GM18519 (cell line): ENCODE data around the gene PTPN13.

ENCODE experiments used
- ATAC-seq: cut with Tn5 transposase; IDR thresholded peaks from one replicate; pipeline ENCODE4 v1.9.1; 2021; ENCODE audit warnings: mild to moderate bottlenecking, moderate library complexity; ENCODE audit not compliant: unreplicated experiment, low FRiP score

Gene PTPN13

GRCh38 chr4:86788826-86789225 lies 194.7 kb downstream of the PTPN13 start:
- no peak for ATAC-seq

GRCh38 chr4:86791126-86791525 lies 197.0 kb downstream of the PTPN13 start:
- no peak for ATAC-seq

- ATAC-seq, result no peak
These were observed 215.7 kb downstream of the PTPN13 start for GRCh38 chr4:86809809-86810208.

- no peak for ATAC-seq
These were observed 216.7 kb downstream of the PTPN13 start for GRCh38 chr4:86810847-86811246.

DNA sequence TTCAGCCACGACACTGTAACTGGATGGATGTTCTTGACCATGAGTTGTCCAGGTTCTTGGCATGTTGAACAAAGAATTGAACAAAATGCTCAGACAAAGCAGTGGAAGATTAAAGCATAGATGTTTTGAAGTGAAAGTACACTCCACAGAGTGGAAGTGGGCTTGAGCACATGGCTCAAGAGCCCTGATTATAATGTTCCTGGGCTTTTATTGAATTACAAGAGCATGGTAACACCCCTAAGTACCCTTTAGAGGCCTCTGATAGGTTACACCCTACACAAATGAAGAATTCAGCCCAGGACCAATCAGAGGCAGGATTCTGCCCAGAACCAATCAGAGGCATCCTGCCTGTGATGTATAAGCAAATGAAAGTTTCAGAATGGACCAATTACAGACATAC lies 221.5 kb downstream of the PTPN13 start:
- ATAC-seq, result no peak

GRCh38 chr4:86816501-86817273 lies 222.6 kb downstream of the PTPN13 start:
- ATAC-seq, result no peak

DNA sequence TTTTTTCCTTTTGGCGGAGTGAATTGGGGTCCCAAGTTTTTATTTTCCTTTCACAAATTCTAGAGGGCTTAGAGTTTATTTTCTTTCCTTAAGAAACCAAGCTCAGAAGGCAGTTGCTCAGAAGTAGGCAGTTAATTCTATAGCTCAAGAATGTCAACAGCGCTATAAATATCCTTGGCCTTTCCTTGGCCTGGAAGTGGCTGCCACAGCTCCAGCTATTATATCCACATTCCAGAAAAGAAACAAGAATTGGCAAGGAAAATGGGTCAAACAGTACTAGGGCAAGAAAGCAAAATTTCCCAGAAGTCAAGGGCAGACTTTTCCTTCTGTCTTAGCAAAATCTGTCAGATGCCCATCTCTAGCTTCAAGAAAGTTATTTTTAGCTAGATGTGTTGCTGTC lies 224.1 kb downstream of the PTPN13 start:
- ATAC-seq, result no peak

DNA sequence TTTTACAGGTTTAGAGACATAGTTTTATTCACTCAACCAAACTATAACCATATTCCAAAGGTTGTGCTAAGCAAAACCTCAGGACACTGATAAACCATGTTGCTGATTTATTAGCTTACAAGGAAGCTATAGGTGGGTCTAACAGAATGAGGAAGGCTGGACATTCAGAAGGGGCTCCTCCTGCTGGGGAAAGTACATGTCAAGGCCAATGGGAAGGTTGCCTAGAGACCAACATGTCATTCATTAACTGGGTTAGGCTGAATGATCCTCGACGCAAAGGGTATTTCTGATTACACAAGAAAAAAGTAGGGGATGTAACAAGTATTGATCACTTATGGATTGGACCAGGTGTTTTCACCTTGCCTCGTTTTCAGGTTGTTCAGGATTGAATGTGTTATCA lies 224.7 kb downstream of the PTPN13 start:
- no peak for ATAC-seq

GRCh38 chr4:86819561-86819960 lies 225.4 kb downstream of the PTPN13 start:
- ATAC-seq, result no peak

DNA sequence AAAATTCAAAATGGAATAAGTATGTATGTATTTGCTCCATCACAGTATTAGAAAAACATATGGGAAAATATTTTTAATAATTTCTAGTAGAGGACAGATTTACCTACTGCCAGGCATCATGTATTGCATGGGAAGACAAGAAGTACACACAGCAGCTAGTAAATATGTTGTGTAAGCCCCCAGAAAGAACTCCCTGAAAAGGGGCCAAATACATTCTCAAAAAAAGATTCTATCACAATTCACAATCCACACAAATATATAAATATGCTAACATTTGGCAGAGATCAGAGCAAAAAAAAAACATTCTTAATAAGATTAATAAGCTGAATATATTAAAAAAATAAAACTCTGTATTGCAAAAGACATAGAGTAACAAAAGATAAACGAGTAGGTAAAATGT lies 227.0 kb downstream of the PTPN13 start:
- no peak for ATAC-seq

DNA sequence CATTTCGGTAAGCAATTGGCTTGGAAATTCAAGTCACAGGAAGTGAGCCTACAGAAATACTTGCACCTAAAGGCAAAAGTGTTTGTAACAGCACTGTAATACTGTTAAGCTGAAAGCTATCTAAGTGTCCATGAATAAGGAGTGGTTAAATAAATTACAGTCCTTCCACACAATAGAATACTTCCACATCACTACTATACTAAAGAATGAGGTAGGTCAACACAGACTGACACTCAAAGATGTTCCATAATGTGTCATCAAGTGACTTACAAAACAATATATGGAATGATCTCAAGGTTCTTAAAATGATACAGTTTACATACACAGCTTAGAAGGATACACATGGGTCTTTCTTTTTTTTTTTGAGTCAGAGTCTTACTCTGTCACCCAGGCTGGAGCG lies 228.0 kb downstream of the PTPN13 start:
- no peak for ATAC-seq

- no peak for ATAC-seq
These were observed 231.4 kb downstream of the PTPN13 start for GRCh38 chr4:86825511-86825910.

DNA sequence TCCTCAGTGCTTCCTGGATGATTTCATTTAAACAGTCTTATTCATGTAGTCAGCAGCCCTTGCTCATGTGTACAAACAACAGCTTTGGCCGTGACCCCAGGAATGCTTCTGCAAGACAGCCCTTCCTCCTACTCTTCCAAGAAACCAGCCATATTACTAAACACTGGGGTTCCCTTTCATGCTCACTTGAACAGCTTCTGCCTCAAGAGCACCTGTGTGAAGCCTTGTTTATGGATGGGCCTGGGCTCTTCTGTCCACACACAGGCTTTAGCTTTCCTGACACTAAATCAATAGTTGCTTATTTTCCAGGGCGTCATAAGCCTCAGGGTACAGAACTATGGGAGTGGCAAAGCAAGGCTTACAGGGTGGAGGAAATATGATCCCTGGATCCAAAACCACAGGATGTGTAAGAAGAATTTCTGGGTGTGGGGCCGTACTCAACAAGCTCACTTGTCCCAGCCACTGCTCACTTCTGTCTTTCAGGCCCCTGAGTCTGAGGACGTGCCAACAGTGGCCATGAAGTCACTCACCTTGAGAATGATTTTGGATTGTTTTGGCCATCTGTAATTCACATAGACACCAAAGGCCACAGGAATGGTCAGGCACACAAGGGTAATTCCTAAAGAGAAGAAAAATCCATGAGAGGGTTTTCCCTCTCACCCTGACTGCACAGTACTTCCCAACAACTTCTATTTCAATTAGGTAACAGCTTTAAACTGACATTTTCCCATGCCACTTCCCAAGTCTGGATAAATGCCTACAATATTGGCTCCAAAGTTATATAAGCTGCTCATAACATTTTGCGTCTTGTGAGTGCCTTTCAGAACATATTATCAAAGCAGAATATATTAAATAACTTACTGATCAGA lies 237.4 kb downstream of the PTPN13 start:
- ATAC-seq, result no peak

GRCh38 chr4:86833615-86834014 lies 239.5 kb downstream of the PTPN13 start:
- ATAC-seq, result no peak

DNA sequence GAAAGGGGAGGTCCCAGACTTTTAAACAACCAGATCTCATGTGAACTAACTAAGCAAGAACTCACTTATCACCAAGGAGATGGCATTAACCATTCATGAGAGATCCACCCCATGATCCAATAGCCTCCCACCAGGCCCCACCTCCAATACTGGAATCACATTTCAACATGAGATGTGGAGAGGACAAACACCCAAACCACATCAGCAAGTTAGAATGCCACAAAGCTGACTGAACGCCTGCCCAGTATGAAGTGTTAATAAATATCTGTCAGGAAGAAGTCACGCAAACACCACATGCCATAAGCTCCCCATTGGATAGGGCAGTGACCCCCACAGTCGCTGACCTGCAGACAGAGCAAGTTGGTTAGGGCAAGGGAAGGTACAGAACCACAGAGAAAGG lies 240.8 kb downstream of the PTPN13 start:
- no peak for ATAC-seq

- ATAC-seq, result no peak
These were observed 241.6 kb downstream of the PTPN13 start for GRCh38 chr4:86835677-86836076.

- ATAC-seq, result no peak
These were observed 243.8 kb downstream of the PTPN13 start for GRCh38 chr4:86837691-86838503.

GRCh38 chr4:86840858-86841257 lies 246.7 kb downstream of the PTPN13 start:
- ATAC-seq, result no peak

- no peak for ATAC-seq
These were observed 247.2 kb downstream of the PTPN13 start for GRCh38 chr4:86841309-86841708.

GRCh38 chr4:86845593-86845992 lies 251.5 kb downstream of the PTPN13 start:
- no peak for ATAC-seq

DNA sequence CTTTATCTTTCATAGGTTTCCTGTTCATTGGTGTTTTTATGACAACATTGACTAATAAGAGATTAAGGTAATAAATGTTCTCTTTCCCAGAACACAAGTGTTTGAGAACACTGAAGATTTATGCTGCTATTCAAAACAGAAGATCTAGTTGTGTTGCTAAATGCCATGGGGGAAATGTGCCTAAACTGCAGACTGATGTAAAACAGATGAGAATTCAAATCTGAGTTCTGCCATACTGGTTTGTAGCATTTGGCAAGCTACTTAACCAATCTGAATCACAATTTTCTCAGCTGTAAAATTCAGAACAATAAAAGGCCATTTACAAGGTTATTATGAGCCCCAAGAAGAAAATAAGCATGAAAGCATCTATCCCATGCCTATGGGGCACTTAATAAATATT lies 252.8 kb downstream of the PTPN13 start:
- ATAC-seq, result no peak
